NCI-H226 (cell line): ENCODE results near the gene DNAL1.
"Not testable (repeated sequence)": the region's sequence is repeated elsewhere in the genome, so short reads cannot be mapped to it uniquely, and the experiment has no call there.

Experiments used
- DNase-seq: peaks from one replicate; pipeline ENCODE4 v3.0.0-alpha.2; 2015

Gene DNAL1

GRCh38 chr14:73640796-73641365 lies 3.9 kb upstream of the DNAL1 start:
- no peak for DNase-seq

DNA sequence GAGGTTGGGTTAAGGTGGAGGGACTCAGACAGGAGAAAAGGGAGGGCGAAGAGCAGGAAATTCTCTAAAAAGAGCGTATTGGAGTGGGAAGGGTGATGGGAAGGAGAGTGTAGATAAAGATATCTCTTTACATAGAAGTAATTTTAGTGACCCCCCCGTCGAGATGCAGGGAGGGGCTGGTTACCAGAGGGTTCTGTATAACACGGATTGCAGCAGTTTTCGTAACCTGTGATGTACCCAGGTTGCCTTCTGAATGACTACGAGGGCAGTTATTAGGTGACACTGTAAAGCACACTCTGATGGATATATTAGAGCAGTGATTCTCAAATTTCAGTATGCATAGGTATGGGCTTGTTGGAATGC lies 443 bp downstream of the DNAL1 start:
- DNase-seq: no peak

DNA sequence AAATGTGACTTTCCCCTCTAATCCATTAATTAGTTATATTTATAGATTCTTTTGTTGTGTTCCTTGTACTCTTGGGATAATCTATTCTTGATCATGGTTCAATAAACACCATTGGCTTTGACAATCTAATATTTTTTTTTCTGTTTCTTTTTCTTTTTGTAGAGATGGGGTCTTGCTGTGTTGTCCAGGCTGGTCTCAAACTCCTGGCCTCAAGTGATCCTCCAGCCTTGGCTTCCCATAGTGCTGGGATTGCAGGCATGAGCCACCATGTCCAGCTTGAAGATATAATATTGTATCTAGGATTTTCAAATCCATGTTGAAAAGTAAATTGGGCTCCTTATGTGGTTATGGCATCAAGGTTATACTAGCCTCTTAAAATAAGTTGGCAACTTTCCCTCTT lies 6.2 kb downstream of the DNAL1 start:
- DNase-seq: no peak

GRCh38 chr14:73655851-73656250 lies 11.1 kb downstream of the DNAL1 start:
- DNase-seq: no peak

DNA sequence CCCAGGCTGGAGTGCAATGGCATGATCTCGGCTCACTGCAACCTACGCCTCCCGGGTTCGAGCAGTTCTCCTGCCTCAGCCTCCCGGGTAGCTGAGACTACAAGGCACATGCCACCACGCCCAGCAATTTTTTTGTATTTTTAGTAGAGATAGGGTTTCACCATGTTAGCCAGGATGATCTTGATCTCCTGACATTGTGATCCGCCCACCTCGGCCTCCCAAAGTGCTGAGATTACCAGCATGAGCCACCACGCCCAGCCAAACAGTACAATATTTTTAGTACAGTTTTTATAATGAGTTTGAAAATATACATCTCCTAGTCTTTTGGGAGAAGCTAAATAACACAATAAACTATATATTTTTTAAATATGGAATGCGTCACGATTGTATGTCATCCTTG lies 14.4 kb downstream of the DNAL1 start:
- DNase-seq: not testable (repeated sequence)

DNA sequence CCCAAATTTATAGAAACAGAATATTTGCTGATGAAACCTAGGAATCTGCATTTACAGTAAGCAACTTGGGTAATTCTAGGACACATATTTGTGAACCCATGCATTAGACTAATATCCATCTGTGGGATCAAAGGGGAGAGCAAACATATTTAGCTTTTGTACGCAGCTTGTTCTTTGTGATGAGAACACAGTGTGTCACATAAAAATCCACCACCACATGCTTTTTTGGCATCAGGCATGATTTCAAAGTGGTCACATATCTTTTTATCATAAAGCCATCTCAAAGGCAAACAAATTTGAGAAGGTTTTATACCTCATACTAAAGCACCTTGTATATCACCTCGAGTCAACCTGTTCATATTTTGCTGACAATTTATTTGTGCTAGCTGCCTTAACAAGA lies 15.7 kb downstream of the DNAL1 start:
- DNase-seq: no peak

GRCh38 chr14:73661872-73662271 lies 17.1 kb downstream of the DNAL1 start:
- no peak for DNase-seq

DNA sequence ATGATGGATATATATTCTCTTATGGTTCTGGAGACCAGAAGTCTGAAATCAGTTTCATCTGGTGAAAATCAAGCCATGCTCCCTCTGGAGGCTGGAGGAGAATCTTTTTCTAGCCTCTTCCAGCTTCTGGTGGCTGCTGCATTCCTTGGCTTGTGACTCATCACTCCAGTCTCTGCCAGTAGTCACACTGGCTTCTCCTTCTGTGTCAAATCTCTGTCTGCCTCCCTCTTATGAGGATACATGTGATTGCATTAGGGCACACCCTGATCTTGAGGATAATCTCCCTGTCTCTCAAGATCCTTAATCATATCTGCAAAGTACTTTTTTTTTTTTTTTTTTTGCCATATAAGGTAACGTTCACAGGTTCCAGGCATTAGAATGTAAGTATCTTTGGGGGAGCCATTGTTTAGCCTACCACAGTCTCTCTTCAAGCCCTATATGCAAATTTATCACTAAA lies 17.7 kb downstream of the DNAL1 start:
- DNase-seq: peak; percentile 88

DNA sequence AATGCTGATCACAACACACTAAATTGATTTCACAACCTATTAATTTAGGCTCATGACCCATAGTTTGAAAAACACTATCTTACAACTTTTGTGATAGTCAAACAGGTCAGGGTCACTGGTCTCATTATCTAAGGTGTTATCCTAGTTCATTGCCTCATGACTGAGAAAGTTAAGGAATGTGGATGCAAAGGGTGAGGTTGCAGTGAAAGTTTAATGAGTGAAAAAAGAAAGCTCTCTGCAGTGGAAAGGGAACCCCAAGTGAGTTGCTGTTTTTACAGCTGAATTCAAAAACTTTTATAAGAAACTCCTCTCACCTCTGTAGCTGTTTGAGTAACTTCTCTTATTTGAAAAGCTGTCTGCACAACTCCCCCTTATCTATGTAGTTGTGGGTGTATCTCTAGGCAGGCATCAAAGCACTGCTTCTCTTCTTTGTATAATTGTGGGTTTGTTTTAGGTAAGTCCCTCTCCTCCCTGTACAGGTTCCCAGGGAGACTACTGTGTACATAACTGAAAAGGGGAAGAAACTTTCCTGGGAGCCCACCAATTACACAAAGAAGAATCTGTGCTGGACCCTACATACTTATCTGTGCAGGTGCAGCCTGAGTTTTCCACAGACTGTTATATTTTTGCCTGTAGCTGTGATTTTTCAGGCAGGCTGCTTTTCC lies 18.9 kb downstream of the DNAL1 start:
- DNase-seq: peak; percentile 55

DNA sequence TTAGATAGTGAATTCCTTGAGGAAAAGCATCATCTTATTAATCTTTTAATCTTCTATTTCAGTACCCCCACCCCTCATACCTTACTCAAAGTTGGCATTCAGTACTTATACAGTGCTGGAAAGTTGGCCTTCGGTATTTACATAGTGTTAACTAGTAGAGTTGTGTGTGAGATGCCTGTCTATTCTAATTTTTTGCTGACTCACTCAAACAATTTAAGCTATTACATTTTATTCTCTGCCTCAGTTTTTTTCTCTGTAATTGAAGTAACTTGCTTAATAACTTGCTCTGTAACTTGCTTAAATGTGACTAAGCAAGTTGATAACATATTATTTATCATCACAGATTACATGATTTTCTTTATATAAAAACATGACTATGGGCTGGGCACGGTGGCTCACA lies 20.3 kb downstream of the DNAL1 start:
- no peak for DNase-seq

DNA sequence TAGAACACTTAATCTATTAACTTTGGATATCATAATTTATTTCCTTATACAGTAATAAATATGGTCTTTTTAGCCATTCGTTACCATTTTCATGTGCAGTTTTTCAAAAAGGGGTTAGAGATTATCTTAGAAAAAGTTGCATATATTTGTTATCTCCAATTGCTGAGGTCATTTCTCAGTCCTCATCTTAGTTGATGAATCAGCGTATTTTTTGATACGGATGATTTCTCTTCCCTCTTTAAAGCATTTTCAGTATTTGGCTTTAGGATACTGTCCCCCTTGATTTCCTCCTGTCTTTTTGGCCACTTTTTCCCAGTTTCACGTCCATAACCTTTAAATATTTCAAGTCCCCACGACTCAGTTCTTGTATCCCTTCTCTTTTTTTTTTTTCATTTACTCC lies 21.8 kb downstream of the DNAL1 start:
- DNase-seq: no peak

DNA sequence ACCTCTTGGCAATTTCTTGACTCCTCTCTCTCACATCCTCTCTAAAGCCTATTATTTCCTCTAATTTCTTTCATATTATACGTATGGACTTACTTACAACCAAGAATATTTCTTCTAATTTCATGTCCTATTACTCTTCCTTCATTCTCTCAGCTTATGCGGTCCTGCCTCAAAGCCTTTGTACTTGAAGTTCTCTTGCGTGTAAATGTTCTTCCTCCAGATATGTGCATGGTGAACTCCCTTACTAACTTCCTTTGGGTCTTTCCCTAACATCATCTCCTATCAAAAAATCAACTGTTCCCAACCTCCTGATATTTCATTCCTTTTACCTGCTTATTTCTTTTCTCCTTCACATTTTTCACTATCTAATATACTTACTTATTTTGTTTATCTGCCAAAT lies 23.1 kb downstream of the DNAL1 start:
- DNase-seq: no peak

- DNase-seq: no peak
Observed at GRCh38 chr14:73674986-73675385, 30.2 kb downstream of the DNAL1 start.

GRCh38 chr14:73678698-73679097 lies 33.9 kb downstream of the DNAL1 start:
- no peak for DNase-seq

DNA sequence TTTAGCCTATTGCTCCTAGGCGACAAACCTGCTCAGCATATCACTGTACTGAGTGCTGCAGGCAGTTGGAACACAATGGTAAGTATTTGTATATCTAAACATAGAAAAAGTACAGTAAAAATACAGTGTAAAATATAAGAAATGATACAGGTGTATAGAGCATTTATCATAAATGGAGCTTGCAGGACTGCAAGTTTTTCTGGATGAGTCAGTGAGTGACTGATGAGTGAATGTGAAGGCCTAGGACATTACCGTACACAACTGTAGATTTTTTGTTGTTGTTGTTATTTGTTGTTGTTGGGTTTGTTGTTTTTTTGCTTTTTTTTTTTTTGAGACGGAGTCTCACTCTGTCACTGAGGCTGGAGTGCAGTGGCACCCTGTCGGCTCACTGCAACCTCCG lies 36.0 kb downstream of the DNAL1 start:
- DNase-seq: no peak

- no peak for DNase-seq
Observed at GRCh38 chr14:73684627-73685026, 39.8 kb downstream of the DNAL1 start.

DNA sequence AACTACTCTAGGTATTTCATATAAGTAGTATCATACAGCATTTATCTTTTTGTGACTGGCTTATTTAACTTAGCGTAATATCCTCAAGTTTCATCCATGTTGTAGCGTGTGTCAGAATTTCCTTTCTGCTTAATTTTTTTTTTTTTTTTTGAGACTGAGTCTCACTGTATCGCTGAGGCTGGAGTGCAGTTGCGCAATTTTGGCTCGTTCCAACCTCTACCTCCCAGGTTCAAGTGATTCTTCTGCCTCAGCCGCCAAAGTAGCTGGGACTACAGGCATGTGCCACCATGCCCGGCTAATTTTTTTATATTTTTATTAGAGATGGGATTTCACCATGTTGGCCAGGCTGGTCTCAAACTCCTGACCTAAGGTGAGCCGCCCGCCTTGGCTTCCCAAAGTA lies 40.5 kb downstream of the DNAL1 start:
- DNase-seq: no peak

GRCh38 chr14:73686901-73687300 lies 42.1 kb downstream of the DNAL1 start:
- DNase-seq: no peak

DNA sequence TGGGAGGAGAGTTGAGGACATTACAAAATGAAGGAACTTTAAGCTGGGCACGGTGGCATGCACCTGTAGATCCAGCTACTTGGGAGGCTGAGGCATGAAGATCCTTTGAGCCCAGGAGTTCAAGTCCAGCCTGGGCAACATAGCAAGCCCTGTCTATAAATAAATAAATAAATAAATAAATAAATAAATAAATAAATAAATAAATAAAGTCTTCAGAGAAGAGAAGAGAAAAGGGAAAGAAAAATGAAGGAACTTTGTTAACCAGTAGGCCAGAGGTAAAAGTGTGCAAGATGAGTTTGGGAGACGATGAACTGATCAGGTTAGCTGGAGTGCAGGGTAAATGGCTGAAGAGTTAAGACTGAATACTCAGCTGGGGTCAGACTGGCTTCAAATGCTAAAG lies 49.3 kb downstream of the DNAL1 start:
- DNase-seq: no peak

DNA sequence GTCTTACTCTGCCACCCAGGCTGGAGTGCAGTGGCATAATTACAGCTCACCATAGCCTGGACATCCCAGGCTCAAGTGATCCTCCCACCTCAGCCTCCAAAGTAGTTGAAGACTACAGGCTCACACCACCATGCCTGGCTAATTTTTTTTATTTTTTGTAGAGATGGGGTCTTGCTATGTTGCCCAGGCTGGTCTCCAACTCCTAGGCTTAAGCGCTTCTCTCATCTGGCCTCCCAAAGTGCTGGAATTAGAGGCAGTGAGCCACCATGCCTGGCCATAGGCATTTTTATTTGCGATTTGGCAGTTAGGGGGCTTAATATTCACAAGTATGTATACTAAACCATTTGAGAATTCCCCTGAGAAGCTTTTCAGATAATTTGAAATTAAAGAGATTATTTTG lies 50.3 kb downstream of the DNAL1 start:
- no peak for DNase-seq

- no peak for DNase-seq
Observed at GRCh38 chr14:73695997-73696396, 51.2 kb downstream of the DNAL1 start.

GRCh38 chr14:73696466-73697400 lies 51.9 kb downstream of the DNAL1 start:
- DNase-seq: no peak

DNA sequence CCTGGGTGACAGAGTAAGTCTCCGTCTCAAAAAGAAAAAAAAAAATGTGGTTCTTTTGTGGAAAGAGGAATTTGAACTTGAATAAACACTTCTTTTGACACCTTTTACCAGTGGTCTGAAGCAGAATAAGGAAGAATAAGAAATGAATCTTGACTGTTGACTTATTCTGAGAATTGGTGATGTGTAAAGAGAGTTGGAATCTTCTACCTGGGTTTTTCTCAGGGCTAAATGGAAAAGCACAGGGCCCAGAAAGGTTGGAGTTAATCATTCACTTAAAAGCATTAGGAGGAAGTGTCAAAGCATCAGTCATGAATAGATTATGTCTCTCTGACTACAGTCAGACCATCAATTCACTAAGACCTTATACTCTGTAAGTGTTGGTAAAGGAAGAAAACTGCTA lies 55.5 kb downstream of the DNAL1 start:
- no peak for DNase-seq

GRCh38 chr14:73708076-73708475 lies 63.3 kb downstream of the DNAL1 start:
- DNase-seq: not testable (repeated sequence)
